GM10266 (cell line): ENCODE results near the gene PXDC1.

Experiments used
- DNase-seq: peaks from one replicate; pipeline ENCODE4 v3.0.0; 2012; ENCODE audit errors: extremely low spot score
- TF ChIP-seq, protein P1 (sequence below): IDR thresholded peaks from 2 replicates; pipeline ENCODE4 v1.5.1; 2012; ENCODE audit warnings: mild to moderate bottlenecking, low read depth; ENCODE audit not compliant: control insufficient read depth, insufficient read depth; ENCODE audit errors: missing control alignments

The PXDC1 gene

DNA sequence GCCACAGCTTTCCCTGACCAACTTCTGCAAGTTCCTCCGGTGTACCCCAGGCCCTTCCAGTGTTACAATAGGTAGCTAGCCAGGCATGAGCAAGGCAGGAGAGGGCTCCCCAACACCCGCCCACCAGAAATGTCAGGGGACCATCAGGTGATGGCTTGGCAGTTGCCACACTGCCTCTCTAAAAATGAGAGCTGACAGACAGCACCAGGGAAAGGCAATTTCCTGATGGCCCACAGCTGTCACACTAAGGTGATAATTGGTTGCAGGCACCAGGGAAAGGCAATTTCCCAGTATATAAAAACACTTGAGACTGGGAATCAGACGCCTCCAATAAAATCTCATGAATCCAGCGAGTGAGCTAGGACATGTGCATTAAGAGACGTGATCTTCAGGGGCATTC, 49.9 kb downstream of the PXDC1 start:
- TF ChIP-seq, protein P1, sequence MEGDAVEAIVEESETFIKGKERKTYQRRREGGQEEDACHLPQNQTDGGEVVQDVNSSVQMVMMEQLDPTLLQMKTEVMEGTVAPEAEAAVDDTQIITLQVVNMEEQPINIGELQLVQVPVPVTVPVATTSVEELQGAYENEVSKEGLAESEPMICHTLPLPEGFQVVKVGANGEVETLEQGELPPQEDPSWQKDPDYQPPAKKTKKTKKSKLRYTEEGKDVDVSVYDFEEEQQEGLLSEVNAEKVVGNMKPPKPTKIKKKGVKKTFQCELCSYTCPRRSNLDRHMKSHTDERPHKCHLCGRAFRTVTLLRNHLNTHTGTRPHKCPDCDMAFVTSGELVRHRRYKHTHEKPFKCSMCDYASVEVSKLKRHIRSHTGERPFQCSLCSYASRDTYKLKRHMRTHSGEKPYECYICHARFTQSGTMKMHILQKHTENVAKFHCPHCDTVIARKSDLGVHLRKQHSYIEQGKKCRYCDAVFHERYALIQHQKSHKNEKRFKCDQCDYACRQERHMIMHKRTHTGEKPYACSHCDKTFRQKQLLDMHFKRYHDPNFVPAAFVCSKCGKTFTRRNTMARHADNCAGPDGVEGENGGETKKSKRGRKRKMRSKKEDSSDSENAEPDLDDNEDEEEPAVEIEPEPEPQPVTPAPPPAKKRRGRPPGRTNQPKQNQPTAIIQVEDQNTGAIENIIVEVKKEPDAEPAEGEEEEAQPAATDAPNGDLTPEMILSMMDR = no peak
- no peak for DNase-seq

DNA sequence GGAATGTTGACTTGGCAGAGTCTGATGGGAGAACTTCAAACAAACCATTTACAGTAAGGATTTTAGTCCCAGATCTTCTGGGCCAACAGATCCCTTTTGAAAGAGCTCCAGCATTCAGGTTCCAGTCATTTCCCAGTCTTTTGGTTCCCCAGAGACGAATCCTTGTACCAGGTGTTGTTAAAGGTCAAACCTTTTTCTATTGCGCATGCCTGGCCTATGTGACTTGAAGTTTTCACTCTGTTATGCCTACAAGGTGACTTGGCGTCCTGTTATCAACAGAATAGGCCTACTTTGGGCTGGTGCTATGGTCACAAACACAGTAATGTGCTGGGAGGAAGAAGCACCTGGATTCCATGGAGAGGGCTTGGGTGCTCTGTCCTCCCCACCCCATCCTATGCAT, 52.3 kb downstream of the PXDC1 start:
- TF ChIP-seq, protein P1 = no peak
- no peak for DNase-seq

DNA sequence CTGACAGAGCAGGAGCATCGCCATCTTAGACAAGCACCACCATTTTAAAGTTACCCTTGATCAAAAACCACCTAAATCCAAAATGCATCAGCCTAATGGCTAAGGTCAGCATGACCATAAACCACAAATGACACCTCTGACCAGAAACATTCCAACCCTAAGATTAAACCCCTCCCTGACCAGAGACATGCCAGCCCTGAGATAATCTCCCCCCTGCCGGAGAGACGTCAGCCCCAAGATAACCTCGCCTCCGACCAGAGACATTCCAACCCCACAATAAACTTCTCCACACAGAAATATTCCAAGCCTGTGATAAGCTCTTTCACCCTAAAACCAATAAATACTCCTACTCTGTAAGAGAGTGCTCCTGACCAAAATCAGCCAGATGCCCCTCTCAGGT, 53.5 kb downstream of the PXDC1 start:
- TF ChIP-seq, protein P1 = no peak
- no peak for DNase-seq

- TF ChIP-seq, protein P1 = no peak
- no peak for DNase-seq
Measured at GRCh38 chr6:3697609-3698008, 53.9 kb downstream of the PXDC1 start.

- TF ChIP-seq, protein P1 = no peak
- DNase-seq = no peak
Measured at GRCh38 chr6:3696525-3697088, 54.9 kb downstream of the PXDC1 start.

DNA sequence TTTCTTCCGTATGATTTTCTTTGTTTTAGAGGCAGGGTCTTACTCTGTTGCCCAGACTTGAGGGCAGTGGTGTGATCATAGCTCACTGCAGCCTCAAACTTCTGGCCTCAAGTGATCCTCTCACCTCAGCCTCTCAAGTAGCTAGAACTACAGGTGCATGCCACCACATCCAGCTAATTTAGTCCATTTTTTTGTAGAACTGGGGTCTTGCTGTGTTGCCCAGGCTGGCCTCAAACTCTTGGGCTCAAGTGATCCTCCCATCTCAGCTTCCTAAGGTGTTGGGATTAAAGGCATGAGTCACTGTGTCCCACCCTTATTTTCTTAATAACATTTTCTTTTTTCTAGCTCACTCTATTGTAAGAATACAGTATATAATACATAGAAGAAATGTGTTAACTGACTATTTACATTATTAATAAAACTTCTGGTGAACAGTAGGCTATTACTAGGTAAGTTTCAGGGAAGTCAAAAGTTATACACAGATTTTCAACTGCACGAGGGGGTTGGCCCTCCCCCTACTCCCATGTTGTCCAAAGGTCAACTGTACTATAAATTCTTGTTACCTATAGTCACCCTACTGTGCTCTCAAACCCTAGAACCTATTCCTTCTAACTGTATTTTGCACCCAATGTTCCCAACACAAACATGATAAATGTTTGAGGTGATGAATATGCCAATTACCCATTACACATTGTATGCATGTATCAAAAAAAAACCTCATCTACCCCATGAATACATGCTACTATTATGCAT, 56.3 kb downstream of the PXDC1 start:
- DNase-seq = no peak
- TF ChIP-seq, protein P1 = no peak

DNA sequence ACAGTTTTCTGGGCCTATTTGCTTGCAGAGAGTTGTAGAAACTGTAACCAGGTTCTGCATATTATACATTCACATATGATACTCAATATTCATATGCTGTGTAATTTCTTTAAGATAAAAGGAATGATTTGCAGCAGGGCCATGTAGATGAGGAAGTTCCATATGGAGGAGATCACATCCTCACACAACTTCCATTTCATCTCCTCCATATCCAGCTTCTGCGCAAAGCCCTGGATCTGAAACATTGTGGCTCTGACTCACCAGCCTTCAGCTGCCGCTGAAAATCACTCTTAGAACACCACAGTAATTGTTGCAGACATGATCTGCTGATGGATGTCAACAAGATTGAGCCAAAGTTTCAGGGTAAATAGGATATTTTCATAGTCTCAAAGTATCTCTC, 57.7 kb downstream of the PXDC1 start:
- TF ChIP-seq, protein P1 = no peak
- no peak for DNase-seq
